Astrocyte of the cerebellum (primary cell): ENCODE results near the gene RER1.

Source experiments
- DNase-seq: peaks from one replicate; pipeline ENCODE4 v3.0.0-alpha.2; 2011; ENCODE audit warnings: low read depth
- H3K4me3 ChIP-seq: 2 replicates; pipeline ENCODE4 v1.5.1; 2011; ENCODE audit warnings: mild to moderate bottlenecking, low read depth, low read length, moderate library complexity
- CTCF ChIP-seq: IDR thresholded peaks from 2 replicates; pipeline ENCODE4 v1.5.1; 2012; ENCODE audit warnings: low read length, low read depth, moderate library complexity, mild to moderate bottlenecking; ENCODE audit errors: missing control alignments
- in situ Hi-C: cut with HindIII; loops from 2 replicates; pipeline ENCODE4 v1.10.0; 2017; ENCODE audit warnings: low sequenced_read_pairs

Gene RER1

DNA sequence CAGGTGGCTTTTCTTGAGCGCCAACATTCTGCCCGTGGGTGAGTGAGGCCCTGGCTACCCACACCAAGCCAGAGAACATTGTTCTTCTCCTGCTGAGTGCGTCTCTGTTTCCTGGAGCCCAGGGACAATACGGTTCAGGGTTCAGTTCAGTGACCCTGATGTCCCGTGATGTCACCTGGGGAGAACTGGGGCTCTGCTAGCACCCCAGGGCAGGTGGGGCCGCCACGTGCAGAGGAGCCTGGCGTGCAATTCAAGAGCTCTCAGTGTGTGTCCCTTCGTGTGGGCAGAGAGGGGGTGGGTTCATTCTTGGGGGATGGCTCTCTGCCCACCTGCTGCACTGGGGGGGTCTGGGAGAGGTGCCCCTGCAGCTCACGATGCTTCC, 38.9 kb downstream of the RER1 start:
- H3K4me3 ChIP-seq = no peak overlapping the region
- no peak for TF ChIP-seq CTCF
- in situ Hi-C loops = no loop called here
- no peak for DNase-seq

- no peak for TF ChIP-seq CTCF
- DNase-seq = no peak
- in situ Hi-C loops = no loop called here
- no peak overlapping the region for H3K4me3 ChIP-seq
Observed at GRCh38 chr1:2431103-2431502, 39.5 kb downstream of the RER1 start.

- in situ Hi-C loops = no loop called here
- H3K4me3 ChIP-seq = no peak overlapping the region
- DNase-seq = no peak
- TF ChIP-seq CTCF = no peak
Observed at GRCh38 chr1:2431518-2431917, 39.9 kb downstream of the RER1 start.

DNA sequence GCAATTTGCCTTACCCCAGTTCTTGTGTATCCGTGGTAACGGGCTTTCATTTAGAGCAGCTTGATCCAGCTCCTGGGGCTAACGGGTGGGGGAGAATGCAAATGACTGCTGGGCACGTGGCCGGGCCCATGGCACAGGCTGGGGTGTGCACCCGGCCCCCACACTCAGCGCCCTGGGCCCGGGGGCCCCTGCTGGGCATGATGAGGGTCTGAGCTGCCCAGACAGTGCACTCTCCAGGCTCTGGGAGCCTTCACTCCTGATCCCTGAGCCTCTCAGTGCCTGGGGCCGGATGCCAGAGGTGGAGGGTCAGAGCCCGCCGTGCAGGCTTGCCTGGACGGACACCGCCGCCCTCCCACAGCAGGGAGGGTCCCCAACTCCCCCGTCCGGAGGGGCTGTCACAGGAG, 40.8 kb downstream of the RER1 start:
- in situ Hi-C loops = no loop called here
- H3K4me3 ChIP-seq = no peak overlapping the region
- TF ChIP-seq CTCF = no peak

DNA sequence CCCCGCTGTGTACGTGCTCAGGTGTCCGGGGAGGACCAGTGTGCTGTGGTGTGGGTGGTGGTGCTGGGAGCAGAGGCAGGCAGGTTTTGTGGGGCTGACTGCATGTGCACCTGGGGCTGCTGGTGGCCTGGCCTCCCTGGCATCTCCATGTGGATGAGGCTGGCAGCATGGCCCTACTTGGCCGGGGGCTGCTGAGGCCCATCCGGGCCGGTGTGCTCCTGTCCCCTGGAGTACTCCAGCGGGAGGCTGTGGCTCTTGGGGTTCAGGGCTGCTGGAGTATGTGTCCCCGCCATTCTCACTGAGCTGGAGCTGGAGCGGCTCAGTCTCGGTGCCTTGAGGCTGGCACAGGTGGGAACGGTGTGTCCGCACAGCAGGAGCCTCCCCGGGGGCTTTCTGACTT, 41.6 kb downstream of the RER1 start:
- no peak overlapping the region for H3K4me3 ChIP-seq
- DNase-seq = no peak
- in situ Hi-C loops = no loop called here
- TF ChIP-seq CTCF = no peak

More for the DNA sequence above, 40.8 kb downstream of the RER1 start:
- no peak for DNase-seq

GRCh38 chr1:2433936-2434655, 42.5 kb downstream of the RER1 start:
- in situ Hi-C loops = no loop called here
- no peak overlapping the region for H3K4me3 ChIP-seq
- no peak for TF ChIP-seq CTCF
- DNase-seq = no peak
